ENCODE measurements around the gene OPCML.

OPCML gene

GRCh38 chr11:133133050-133133449, 399.3 kb downstream of the OPCML start:
- no peak for DNase-seq (ENCODE audit: low read depth)

GRCh38 chr11:133127741-133128140, 404.6 kb downstream of the OPCML start:
- no peak for DNase-seq (ENCODE audit: low read depth)

- no peak for DNase-seq (ENCODE audit: low read depth)
Observed at GRCh38 chr11:133123796-133124195, 408.5 kb downstream of the OPCML start.

- no peak for DNase-seq (ENCODE audit: low read depth)
Observed at GRCh38 chr11:133123366-133123765, 408.9 kb downstream of the OPCML start.

GRCh38 chr11:133122256-133122655, 410.0 kb downstream of the OPCML start:
- no peak for DNase-seq (ENCODE audit: low read depth)

GRCh38 chr11:133118563-133119268, 413.6 kb downstream of the OPCML start:
- no peak for DNase-seq (ENCODE audit: low read depth)

- no peak for DNase-seq (ENCODE audit: low read depth)
Observed at GRCh38 chr11:133115099-133115498, 417.2 kb downstream of the OPCML start.

GRCh38 chr11:133107763-133108162, 424.5 kb downstream of the OPCML start:
- no peak for DNase-seq (ENCODE audit: low read depth)

GRCh38 chr11:133107136-133107535, 425.2 kb downstream of the OPCML start:
- DNase-seq (ENCODE audit: low read depth): no peak

GRCh38 chr11:133106417-133106816, 425.9 kb downstream of the OPCML start:
- no peak for DNase-seq (ENCODE audit: low read depth)

GRCh38 chr11:133104009-133104744, 428.1 kb downstream of the OPCML start:
- no peak for DNase-seq (ENCODE audit: low read depth)

GRCh38 chr11:133096981-133097380, 435.3 kb downstream of the OPCML start:
- no peak for DNase-seq (ENCODE audit: low read depth)

GRCh38 chr11:133086518-133086917, 445.8 kb downstream of the OPCML start:
- no peak for DNase-seq (ENCODE audit: low read depth)

- DNase-seq (ENCODE audit: low read depth): peak; percentile 26
Observed at GRCh38 chr11:133082841-133083488, 449.3 kb downstream of the OPCML start.

GRCh38 chr11:133082453-133082781, 449.9 kb downstream of the OPCML start:
- DNase-seq (ENCODE audit: low read depth): no peak

GRCh38 chr11:133081730-133082452, 450.4 kb downstream of the OPCML start:
- no peak for DNase-seq (ENCODE audit: low read depth)

GRCh38 chr11:133081020-133081419, 451.3 kb downstream of the OPCML start:
- no peak for DNase-seq (ENCODE audit: low read depth)

- DNase-seq (ENCODE audit: low read depth): peak; percentile 54
Observed at GRCh38 chr11:133078591-133079404, 453.5 kb downstream of the OPCML start.

- no peak for DNase-seq (ENCODE audit: low read depth)
Observed at GRCh38 chr11:133078012-133078411, 454.3 kb downstream of the OPCML start.

- DNase-seq (ENCODE audit: low read depth): no peak
Observed at GRCh38 chr11:133075351-133075750, 456.9 kb downstream of the OPCML start.

GRCh38 chr11:133072858-133073582, 459.3 kb downstream of the OPCML start:
- DNase-seq (ENCODE audit: low read depth): no peak

Measured in iris pigment epithelial cell (primary cell).